ENCODE results near the gene HTR3A.

HTR3A gene

GRCh38 chr11:113986351-113987140 lies 11.6 kb downstream of the HTR3A start:
- no peak for TF ChIP-seq CTCF (IDR thresholded peaks at IDR 0.05)
- Histone ChIP-seq H3K4me1 (ENCODE audit: control insufficient read depth in 1 of 2, insufficient read depth in 1 of 2, low read depth in 1 of 2, low read length in 1 of 2) (no peaks in the 10 kb centered on the region), H3K4me3 (ENCODE audit: low read depth in 1 of 2, low read length in 1 of 2) (no peak overlapping the region), H3K9me3 (no peaks in the 10 kb centered on the region), H3K27ac (no peak overlapping the region), H3K36me3 (no peaks in the 10 kb centered on the region), H3K27me3 (peaks cover 20% of the 10 kb centered on the region)

GRCh38 chr11:113989381-113989780 lies 14.5 kb downstream of the HTR3A start:
- no peak for TF ChIP-seq CTCF (IDR thresholded peaks at IDR 0.05)
- Histone ChIP-seq H3K9me3 (no peaks in the 10 kb centered on the region), H3K27ac (no peak overlapping the region), H3K36me3 (no peaks in the 10 kb centered on the region), H3K4me1 (ENCODE audit: control insufficient read depth in 1 of 2, insufficient read depth in 1 of 2, low read depth in 1 of 2, low read length in 1 of 2) (peaks cover 0 to 2% of the 10 kb centered on the region in 2 experiments), H3K27me3 (peaks cover 48% of the 10 kb centered on the region), H3K4me3 (ENCODE audit: low read depth in 1 of 2, low read length in 1 of 2) (no peak overlapping the region)

DNA sequence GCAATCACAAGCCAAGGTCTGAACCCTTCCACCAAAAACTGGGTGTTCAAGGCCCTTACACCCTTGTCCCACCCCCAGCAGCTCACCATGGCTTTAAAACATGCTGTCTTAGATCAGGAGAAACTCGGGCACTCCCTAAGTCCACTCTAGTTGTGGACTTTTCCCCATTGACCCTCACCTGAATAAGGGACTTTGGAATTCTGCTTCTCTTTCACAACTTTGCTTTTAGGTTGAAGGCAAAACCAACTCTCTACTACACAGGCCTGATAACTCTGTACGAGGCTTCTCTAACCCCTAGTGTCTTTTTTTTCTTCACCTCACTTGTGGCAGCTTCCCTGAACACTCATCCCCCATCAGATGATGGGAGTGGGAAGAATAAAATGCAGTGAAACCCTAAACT lies 15.0 kb downstream of the HTR3A start:
- Histone ChIP-seq H3K9me3 (no peaks in the 10 kb centered on the region), H3K36me3 (no peaks in the 10 kb centered on the region), H3K4me1 (ENCODE audit: control insufficient read depth in 1 of 2, insufficient read depth in 1 of 2, low read depth in 1 of 2, low read length in 1 of 2) (peaks cover 0 to 7% of the 10 kb centered on the region in 2 experiments), H3K27ac (no peak overlapping the region), H3K27me3 (peaks cover 48% of the 10 kb centered on the region), H3K4me3 (ENCODE audit: low read depth in 1 of 2, low read length in 1 of 2) (no peak overlapping the region)
- no peak for TF ChIP-seq CTCF (IDR thresholded peaks at IDR 0.05)

GRCh38 chr11:113991170-113991569 lies 16.3 kb downstream of the HTR3A start:
- Histone ChIP-seq H3K4me3 (ENCODE audit: low read depth in 1 of 2, low read length in 1 of 2) (no peak overlapping the region), H3K27ac (no peak overlapping the region), H3K4me1 (ENCODE audit: control insufficient read depth in 1 of 2, insufficient read depth in 1 of 2, low read depth in 1 of 2, low read length in 1 of 2) (peaks cover 0 to 10% of the 10 kb centered on the region in 2 experiments), H3K9me3 (no peaks in the 10 kb centered on the region), H3K27me3 (peaks cover 48% of the 10 kb centered on the region), H3K36me3 (no peaks in the 10 kb centered on the region)
- no peak for TF ChIP-seq CTCF (IDR thresholded peaks at IDR 0.05)

DNA sequence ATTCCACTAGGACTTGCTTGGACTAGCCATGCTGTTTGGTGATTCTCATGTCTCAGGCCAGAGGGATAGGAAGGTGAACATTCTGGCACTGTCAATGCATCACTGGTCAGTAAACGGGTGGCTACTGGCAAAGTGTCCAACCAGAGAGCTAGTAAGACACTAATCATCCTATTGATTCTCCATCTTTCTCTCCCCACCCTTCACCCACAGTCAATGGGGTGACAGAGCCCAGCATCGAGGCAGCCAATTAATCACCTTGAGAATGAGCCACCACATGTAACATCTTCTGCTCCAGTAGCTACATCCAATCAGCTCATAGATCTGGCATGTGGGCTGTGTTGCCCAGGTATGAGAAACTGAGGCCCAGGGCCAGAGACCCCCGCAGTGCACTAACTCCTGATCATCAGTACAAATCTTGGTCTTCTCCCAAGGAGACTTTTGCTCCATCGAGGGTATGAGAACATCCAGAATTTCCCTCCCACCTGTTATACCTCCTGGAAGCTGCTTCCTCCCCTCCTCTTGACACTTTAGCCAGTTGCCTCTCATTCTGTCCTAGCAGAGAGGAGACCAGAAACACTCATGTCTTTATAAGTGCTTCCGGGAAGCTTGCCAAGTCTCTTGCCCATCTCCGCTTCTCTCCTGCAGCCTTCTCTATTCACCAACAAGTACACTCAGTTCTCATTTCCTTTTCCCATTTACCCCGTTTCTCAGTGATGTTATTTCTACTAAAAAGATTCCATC lies 17.0 kb downstream of the HTR3A start:
- H3K9me3 ChIP-seq = no peaks in the 10 kb centered on the region

More for the DNA sequence above, 17.0 kb downstream of the HTR3A start:
- H3K4me3 ChIP-seq (ENCODE audit: low read depth in 1 of 2, low read length in 1 of 2) = no peak overlapping the region
- H3K27me3 ChIP-seq = peaks cover 47% of the 10 kb centered on the region
- TF ChIP-seq CTCF (IDR thresholded peaks at IDR 0.05) = no peak
- H3K27ac ChIP-seq = no peak overlapping the region
- H3K4me1 ChIP-seq (ENCODE audit: control insufficient read depth in 1 of 2, insufficient read depth in 1 of 2, low read depth in 1 of 2, low read length in 1 of 2) = peaks cover 0 to 10% of the 10 kb centered on the region in 2 experiments
- no peaks in the 10 kb centered on the region for H3K36me3 ChIP-seq
